RWPE2 (cell line): ENCODE measurements around the gene SERF2.
A peak's percentile ranks its signal among the peaks of the same experiment; 100 is the strongest.
"Not testable (repeated sequence)": the region's sequence is repeated elsewhere in the genome, so short reads cannot be mapped to it uniquely, and the experiment has no call there.

ENCODE experiments used
- ATAC-seq: fragments of 200-7000 bp; cut with Tn5 transposase; 3 replicates; pipeline ENCODE4 v1.9.1; 2021; ENCODE audit warnings: low read depth
- DNase-seq: peaks from one replicate; pipeline ENCODE4 v3.0.0-alpha.2; 2020; ENCODE audit warnings: low spot score
- H3K27ac ChIP-seq: fragments of 450-650 bp; 2 replicates; pipeline ENCODE4 v1.5.1; 2017; ENCODE audit warnings: mild to moderate bottlenecking; ENCODE audit not compliant: poor library complexity, severe bottlenecking
- H3K27me3 ChIP-seq: fragments of 250-450 bp; sonication (Bioruptor Pico); 2 replicates; pipeline ENCODE4 v1.5.1; 2021; ENCODE audit warnings: mild to moderate bottlenecking, moderate library complexity; ENCODE audit not compliant: insufficient read depth, poor library complexity, severe bottlenecking
- H3K36me3 ChIP-seq: fragments of 250-450 bp; sonication (Bioruptor Pico); 2 replicates; pipeline ENCODE4 v1.5.1; 2020; ENCODE audit warnings: low read depth, mild to moderate bottlenecking, moderate library complexity
- H3K4me1 ChIP-seq: fragments of 250-450 bp; sonication (Bioruptor Pico); 2 replicates; pipeline ENCODE4 v1.5.1; 2021; ENCODE audit warnings: mild to moderate bottlenecking, moderate library complexity; ENCODE audit not compliant: insufficient read depth, poor library complexity, severe bottlenecking
- H3K4me3 ChIP-seq: fragments of 250-450 bp; sonication (Bioruptor Pico); 2 replicates; pipeline ENCODE4 v1.5.1; 2021; ENCODE audit warnings: mild to moderate bottlenecking, moderate library complexity; ENCODE audit not compliant: severe bottlenecking
- H3K9me3 ChIP-seq: fragments of 250-450 bp; sonication (Bioruptor Pico); 2 replicates; pipeline ENCODE4 v1.5.1; 2021; ENCODE audit warnings: mild to moderate bottlenecking, moderate library complexity; ENCODE audit not compliant: severe bottlenecking
- TF ChIP-seq, protein P1 (sequence below): fragments of 450-650 bp; IDR thresholded peaks from one replicate; pipeline ENCODE4 v1.5.1; 2017; ENCODE audit warnings: mild to moderate bottlenecking, moderate library complexity; ENCODE audit not compliant: poor library complexity, severe bottlenecking

The SERF2 gene

DNA sequence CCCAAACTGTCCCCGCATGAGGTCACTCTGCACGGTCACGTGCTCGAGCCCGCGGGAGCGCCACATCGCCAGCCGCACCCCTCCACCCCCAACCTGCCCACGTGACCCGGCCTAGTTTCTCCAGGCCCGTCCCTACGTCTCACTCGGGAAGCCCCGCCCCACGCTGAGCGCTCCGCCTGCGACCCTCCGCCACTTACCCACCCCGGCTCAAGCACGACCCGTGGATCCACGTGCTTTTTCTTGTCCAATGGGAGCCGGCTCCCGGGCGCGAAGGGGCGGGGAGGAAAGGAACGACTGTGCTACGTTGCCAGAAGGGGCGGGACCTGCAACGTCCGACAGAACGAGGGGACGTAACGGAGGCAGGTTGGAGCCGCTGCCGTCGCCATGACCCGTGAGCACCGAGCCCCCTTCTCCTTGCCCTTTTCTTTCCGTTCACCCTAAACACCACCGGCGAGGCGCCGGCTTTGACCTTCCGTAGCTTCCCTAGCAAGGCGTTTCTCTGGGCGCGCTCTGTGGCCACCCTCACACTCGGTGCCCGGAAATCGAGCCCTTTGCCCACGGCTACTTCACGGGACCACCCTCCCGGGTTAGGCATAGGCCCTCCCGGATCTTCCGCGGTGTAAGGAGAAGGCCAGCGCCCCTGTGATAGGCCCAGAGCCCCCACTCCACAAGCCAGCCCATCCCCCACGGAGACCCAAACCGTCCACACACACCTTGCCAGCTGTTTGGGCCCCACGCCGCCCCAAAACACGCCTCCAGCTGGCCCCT lies at the start of gene SERF2:
Gene SERF2 (plus strand): TSS at position 328 of the 768 bp plus-strand sequence. CDS start 57 bp downstream, at position 385.
- Histone ChIP-seq H3K36me3 (peaks cover 39% of the 10 kb centered on the region), H3K9me3 (no peaks in the 10 kb centered on the region)
- ATAC-seq: peak; percentile 92

DNA sequence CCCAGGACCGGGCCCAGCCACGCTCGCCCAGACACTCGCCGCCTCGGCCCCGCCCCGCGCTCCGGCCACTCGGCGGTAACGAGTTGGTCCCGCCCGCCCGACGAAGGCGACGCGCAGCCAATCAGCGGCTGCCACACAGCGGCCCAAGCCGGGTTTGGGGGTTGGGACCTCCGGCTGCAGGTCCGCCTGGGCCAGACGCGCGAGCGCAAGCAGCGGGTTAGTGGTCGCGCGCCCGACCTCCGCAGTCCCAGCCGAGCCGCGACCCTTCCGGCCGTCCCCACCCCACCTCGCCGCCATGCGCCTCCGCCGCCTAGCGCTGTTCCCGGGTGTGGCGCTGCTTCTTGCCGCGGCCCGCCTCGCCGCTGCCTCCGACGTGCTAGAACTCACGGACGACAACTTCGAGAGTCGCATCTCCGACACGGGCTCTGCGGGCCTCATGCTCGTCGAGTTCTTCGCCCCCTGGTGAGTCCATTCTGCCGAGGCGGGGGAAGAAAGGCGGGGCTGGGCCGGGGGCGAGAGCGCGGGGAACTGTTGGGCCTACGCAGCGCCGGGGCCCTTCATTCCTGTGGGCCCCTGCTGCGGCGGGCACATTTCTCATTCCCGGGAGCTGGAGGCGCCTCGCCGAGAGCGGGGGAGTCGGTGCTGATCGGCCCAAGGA lies 45.7 kb upstream of the SERF2 start, which contains the start of gene PDIA3:
Gene PDIA3 (plus strand): TSS at position 194 of the 658 bp plus-strand sequence. CDS start 102 bp downstream, at position 296.
- H3K9me3 ChIP-seq, H3K27me3 ChIP-seq: not testable (repeated sequence)
- Histone ChIP-seq H3K27ac (peak within 1 kb of the TSS; percentile 70), H3K4me1 (peaks cover 22% of the 10 kb centered on the region), H3K36me3 (peaks cover 45% of the 10 kb centered on the region), H3K4me3 (peak within 1 kb of the TSS; percentile 62)
- ATAC-seq: peak; percentile 93
- DNase-seq: peak; percentile 97

More for the DNA sequence above, at the start of gene SERF2:
- Histone ChIP-seq H3K4me3 (peak within 1 kb of the TSS; percentile 89), H3K27me3 (no peaks in the 10 kb centered on the region), H3K4me1 (no peaks in the 10 kb centered on the region), H3K27ac (peak within 1 kb of the TSS; percentile 67)
- TF ChIP-seq, protein P1, sequence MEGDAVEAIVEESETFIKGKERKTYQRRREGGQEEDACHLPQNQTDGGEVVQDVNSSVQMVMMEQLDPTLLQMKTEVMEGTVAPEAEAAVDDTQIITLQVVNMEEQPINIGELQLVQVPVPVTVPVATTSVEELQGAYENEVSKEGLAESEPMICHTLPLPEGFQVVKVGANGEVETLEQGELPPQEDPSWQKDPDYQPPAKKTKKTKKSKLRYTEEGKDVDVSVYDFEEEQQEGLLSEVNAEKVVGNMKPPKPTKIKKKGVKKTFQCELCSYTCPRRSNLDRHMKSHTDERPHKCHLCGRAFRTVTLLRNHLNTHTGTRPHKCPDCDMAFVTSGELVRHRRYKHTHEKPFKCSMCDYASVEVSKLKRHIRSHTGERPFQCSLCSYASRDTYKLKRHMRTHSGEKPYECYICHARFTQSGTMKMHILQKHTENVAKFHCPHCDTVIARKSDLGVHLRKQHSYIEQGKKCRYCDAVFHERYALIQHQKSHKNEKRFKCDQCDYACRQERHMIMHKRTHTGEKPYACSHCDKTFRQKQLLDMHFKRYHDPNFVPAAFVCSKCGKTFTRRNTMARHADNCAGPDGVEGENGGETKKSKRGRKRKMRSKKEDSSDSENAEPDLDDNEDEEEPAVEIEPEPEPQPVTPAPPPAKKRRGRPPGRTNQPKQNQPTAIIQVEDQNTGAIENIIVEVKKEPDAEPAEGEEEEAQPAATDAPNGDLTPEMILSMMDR: no peak
- peak; percentile 100 for DNase-seq

DNA sequence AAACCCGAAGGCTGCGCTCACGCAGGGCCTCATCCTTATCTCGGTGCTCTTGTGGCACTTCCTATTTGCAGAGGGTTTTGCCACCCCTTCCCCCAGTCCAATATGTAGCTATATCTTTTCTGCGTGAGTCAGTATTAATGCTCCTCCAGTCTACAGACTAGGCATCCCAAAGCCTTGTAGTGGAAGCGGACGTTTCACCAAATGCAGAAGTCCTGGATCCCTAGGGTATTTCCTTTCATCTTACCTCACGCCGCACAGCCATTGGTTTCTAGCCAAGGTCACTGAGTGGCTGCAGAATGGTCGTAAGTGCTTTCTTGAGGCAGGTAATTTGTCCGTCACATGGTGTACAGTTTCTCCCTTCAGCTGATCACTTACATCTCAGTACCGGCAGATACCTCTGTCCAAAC lies 45.2 kb upstream of the SERF2 start:
- H3K27ac ChIP-seq: peak overlapping the region; percentile 70
- ATAC-seq: peak; percentile 20

DNA sequence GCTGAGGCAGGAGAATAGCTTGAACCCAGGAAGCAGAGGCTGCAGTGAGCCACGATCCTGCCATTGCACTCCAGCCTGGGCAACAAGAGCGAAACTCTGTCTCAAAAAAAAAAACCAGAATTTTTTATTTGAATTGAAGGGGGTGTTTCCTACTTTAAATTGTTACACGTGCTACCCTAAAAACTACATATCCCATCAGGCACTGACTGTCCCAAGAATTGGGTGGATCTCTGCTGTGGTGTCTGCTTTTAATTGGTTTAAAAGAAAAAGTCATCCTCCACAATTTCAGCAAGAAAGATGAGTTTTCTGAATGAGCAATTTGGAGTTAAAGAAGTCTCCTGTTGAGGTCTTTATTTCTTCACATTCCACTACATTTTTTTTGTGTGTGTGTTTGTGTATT lies 43.7 kb upstream of the SERF2 start:
- H3K36me3 ChIP-seq: peaks cover 65% of the 10 kb centered on the region
- H3K9me3 ChIP-seq: no peaks in the 10 kb centered on the region
- TF ChIP-seq, protein P1: no peak
- H3K4me1 ChIP-seq: peaks cover 29% of the 10 kb centered on the region
- DNase-seq (no peak), ATAC-seq (no peak)
- H3K4me3 ChIP-seq: peak overlapping the region; percentile 62
- no peak overlapping the region for H3K27ac ChIP-seq
- H3K27me3 ChIP-seq: no peaks in the 10 kb centered on the region

More for the DNA sequence above, 45.2 kb upstream of the SERF2 start:
- DNase-seq, H3K27me3 ChIP-seq, H3K9me3 ChIP-seq: not testable (repeated sequence)
- Histone ChIP-seq H3K4me3 (peak overlapping the region; percentile 62), H3K4me1 (peaks cover 24% of the 10 kb centered on the region), H3K36me3 (peaks cover 51% of the 10 kb centered on the region)

DNA sequence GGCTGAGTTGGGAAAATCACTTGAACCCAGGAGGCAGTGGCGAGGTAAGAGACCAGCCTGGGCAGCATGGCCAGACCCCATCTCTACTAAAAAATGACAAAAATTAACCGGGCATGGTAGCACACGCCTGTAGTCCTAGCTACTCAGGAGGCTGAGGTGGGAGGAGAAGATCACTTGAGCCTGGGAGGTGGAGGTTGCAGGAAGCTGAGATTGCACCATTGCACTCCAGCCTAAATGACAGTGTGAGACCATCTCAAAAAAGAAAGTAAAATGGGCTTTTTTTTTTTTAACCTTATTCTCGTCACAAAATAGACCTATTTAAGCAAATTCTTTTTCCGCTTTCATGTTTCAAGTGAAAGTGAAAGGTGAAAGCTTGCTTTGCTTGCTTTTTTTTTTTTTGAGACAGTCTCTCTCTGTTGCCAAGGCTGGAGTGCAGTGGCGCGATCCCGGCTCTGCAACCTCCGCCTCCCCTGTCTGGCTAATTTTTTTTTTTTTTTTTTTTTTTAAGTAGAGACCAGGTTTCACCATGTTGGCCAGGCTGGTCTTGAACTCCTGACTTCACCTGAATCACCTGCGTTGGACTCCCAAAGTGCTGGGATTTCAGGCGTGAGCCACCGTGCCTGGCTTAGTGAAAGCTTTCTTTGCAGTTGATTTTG lies 42.3 kb upstream of the SERF2 start:
- TF ChIP-seq, protein P1: no peak
- Histone ChIP-seq H3K9me3 (no peaks in the 10 kb centered on the region), H3K36me3 (peaks cover 80% of the 10 kb centered on the region), H3K27me3 (no peaks in the 10 kb centered on the region), H3K27ac (no peak overlapping the region), H3K4me1 (peaks cover 29% of the 10 kb centered on the region), H3K4me3 (no peak overlapping the region)
- ATAC-seq: no peak
- no peak for DNase-seq
